GM18505 (cell line): ENCODE data around the gene MBOAT1.
A peak's percentile ranks its signal among the peaks of the same experiment; 100 is the strongest.

Experiments used
- ATAC-seq: cut with Tn5 transposase; IDR thresholded peaks from one replicate; pipeline ENCODE4 v1.9.1; 2021; ENCODE audit not compliant: unreplicated experiment
- POLR2A ChIP-seq: IDR thresholded peaks from 4 replicates; pipeline ENCODE4 v1.6.1; 2011; ENCODE audit warnings: borderline replicate concordance; ENCODE audit not compliant: insufficient read depth, insufficient read length; ENCODE audit errors: extremely low read depth

The MBOAT1 gene

GRCh38 chr6:20220359-20220758 is 8.1 kb upstream of the MBOAT1 start:
- no peak for TF ChIP-seq POLR2A
- ATAC-seq: no peak

GRCh38 chr6:20217891-20218290 is 5.6 kb upstream of the MBOAT1 start:
- TF ChIP-seq POLR2A: no peak
- ATAC-seq: no peak

DNA sequence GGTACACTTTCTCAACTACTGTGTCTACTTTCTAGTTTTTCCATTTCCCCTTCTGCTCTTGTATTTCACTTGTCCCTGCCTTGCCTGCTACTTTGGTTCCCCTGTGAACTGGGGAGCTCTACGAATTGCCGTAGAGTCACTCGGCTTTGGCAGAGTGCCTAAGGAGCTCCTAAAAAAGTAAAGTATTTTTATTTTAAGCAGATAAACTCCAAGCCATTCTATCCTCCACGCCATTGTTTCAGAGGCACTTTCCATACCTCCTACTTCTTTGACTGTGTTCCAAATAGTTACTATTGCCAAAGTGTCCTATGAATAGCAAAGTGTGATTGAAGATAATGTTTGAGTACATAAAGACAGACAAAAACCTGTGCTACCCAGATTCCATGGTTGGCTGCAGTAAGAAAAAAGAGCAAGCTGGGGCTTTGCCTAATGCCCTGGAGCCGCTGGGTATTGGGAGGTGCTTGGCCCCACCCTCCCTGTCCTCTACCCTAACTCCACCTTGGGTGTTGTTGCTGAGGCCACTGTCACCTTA is 5.1 kb upstream of the MBOAT1 start:
- ATAC-seq: no peak
- no peak for TF ChIP-seq POLR2A

DNA sequence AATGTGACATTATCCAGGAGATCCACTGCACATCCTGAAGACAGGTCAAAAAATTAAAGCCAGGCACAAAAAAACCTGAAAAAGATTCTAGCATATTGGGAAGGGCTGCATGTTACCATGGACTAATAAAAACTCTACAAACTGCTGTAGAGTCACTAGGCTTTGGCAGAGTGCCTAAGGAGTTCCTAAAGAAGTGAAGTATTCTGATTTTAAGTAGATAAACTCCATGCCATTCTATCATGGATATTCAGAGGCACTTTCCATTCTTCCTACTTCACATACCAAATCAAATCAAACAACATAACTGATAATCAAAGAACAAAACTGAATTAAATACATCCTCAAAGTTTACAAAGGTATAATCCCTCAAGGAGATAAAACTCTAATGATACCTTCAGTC is 3.0 kb upstream of the MBOAT1 start:
- no peak for TF ChIP-seq POLR2A
- no peak for ATAC-seq

- TF ChIP-seq POLR2A: no peak
- no peak for ATAC-seq
These were observed 1.1 kb upstream of the MBOAT1 start for GRCh38 chr6:20213271-20213798.

GRCh38 chr6:20211941-20212391 is 303 bp downstream of the MBOAT1 start:
- peak; percentile 30 for ATAC-seq

DNA sequence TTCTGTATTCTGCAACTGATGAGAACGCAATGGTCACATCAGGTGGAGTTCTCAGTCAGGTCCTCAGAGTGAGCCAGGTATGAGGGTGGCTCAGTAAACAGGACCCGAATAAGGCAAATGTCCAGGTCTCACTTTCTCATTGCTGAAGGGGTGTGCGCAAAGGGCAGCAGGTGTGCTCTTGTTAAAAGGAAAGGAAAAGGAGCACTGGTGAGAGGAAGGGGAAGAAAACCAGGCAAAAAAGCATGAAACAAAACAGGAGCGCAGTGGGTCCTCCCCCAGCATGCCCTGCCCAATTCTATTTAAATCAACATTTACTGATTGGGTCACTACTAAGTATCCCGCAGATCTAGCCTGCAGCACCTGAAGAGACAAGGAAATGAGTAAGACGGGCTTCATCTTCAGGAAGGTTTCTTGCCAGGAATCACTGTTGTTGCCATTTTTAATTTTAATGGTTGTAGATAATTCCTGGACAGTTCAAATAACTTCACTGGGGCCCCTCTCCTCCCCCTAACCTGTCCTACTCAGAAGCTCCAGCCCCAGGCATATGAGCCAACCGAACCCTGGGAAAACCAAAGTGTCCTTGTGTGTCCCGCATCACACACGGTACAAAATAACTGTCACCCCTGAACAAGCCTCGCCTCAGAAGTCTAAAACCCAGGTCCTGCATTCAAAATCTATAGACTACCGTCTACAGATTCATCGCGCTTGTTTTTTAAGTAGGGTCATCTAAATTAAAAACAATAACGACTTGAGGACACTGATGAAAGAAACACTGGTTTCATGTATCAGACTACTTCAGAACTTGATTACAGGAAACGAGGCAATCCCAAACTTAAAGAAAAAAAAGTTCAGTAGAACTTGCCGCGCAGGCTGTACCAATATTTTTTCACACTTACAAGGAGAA is 980 bp downstream of the MBOAT1 start:
- no peak for ATAC-seq

More at GRCh38 chr6:20211941-20212391, 303 bp downstream of the MBOAT1 start:
- no peak for TF ChIP-seq POLR2A

GRCh38 chr6:20210158-20210557 is 2.1 kb downstream of the MBOAT1 start:
- no peak for TF ChIP-seq POLR2A
- ATAC-seq: no peak

More for the DNA sequence above, 980 bp downstream of the MBOAT1 start:
- no peak for TF ChIP-seq POLR2A

GRCh38 chr6:20208687-20209378 is 3.4 kb downstream of the MBOAT1 start:
- no peak for TF ChIP-seq POLR2A

GRCh38 chr6:20207088-20207418 is 5.2 kb downstream of the MBOAT1 start:
- no peak for ATAC-seq
- TF ChIP-seq POLR2A: no peak

More at GRCh38 chr6:20208687-20209378, 3.4 kb downstream of the MBOAT1 start:
- no peak for ATAC-seq

DNA sequence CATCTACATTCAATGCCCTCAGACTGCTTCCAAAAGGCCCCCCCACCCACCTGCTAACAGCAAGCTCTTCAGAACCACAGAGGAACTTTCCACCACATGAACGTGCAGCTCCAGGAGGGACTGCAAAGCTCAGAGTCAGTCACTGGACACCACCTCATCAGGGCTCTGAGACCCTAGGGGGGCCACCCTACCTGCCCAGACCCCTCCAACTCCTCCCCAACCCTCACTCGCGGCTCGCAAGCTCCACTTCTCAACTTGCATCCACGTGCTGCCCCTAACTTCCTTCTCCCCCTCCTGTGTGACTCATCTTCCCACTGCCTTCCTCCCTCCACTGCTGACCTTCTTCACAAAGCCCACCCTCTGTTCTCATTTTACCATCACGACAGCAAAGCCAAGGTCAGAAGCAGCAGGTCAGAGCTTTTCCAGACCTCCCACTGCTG is 6.5 kb downstream of the MBOAT1 start:
- no peak for TF ChIP-seq POLR2A
- no peak for ATAC-seq

- ATAC-seq: no peak
- no peak for TF ChIP-seq POLR2A
These were observed 7.8 kb downstream of the MBOAT1 start for GRCh38 chr6:20204512-20204894.
